Measurements from ENCODE around the gene YAE1. TPM values are rescaled to one million over a fixed set of nuclear protein-coding genes. Genes with fewer than 3 reads are reported as not detected.

YAE1 gene
- total and polyA plus RNA-seq, 2 experiments from 2014 or later: 29.6 to 36.3 TPM

DNA sequence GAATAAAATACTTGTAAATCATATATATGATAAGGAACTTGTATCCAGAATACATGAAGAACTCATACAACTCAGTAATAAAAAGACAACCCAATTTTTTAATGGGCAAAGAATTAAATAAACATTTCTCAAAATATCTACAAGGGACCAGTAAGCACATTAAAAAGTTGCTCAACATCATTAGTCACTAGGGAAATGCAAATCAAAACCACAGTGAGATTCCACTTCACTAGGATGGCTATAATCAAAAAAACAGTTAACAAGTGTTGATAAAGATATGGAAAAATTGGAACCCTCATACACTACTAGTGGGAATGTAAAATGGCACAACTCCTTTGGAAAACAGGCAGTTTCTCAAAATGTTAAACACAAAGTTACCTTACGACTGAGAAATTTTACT lies 40.3 kb upstream of the YAE1 start:
- H3K9me2 ChIP-seq (replicated peaks; ENCODE audit: insufficient read depth): no peaks in the 10 kb centered on the region
- H4K20me1 ChIP-seq (ENCODE audit: insufficient read depth, poor library complexity, severe bottlenecking): no peaks in the 10 kb centered on the region
- H3K4me2 ChIP-seq: no peak overlapping the region
- 100% methylated on average over 1 of the region's 1 CpG for WGBS (ENCODE audit: low lambda C conversion rate, missing lambda C conversion rate)
- no peak overlapping the region for H3K27ac ChIP-seq
- no peaks in the 10 kb centered on the region for H3K4me1 ChIP-seq (ENCODE audit: insufficient read depth)
- H2AFZ ChIP-seq: no peak overlapping the region
- no peaks in the 10 kb centered on the region for H3K36me3 ChIP-seq (replicated peaks; ENCODE audit: insufficient read depth, low read depth)
- no peak overlapping the region for H3K4me3 ChIP-seq
- no peak for TF ChIP-seq EZH2 (IDR thresholded peaks at IDR 0.05; ENCODE audit: borderline replicate concordance)
- no peaks in the 10 kb centered on the region for H3K27me3 ChIP-seq
- no peak for DNase-seq (ENCODE audit: low spot score)
- no peaks in the 10 kb centered on the region for H3K9me3 ChIP-seq (ENCODE audit: low read depth)
- H3K79me2 ChIP-seq: no peaks in the 10 kb centered on the region

DNA sequence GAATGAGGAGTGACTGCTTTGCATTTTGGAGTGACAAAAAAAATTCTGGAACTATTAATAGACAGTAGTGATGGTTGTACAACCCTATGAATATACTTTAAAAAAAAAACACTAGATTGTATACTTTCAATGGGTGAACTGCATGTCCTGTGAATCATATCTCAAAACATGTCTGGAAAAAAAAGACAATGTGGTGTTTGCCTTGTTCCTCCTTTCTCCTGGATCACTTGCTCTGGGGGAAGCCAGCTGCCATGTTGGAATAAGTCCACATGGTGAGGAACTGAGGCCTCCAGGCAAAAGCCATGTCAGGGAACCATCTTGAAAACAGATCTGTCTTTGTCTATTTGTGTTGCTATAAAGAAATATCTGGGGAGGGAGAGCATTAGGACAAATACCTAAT lies 39.5 kb upstream of the YAE1 start:
- Histone ChIP-seq H3K9me2 (replicated peaks; ENCODE audit: insufficient read depth) (no peaks in the 10 kb centered on the region), H3K4me1 (ENCODE audit: insufficient read depth) (no peaks in the 10 kb centered on the region), H2AFZ (no peak overlapping the region), H3K9me3 (ENCODE audit: low read depth) (no peaks in the 10 kb centered on the region), H3K4me3 (no peak overlapping the region), H4K20me1 (ENCODE audit: insufficient read depth, poor library complexity, severe bottlenecking) (no peaks in the 10 kb centered on the region), H3K27me3 (no peaks in the 10 kb centered on the region), H3K79me2 (no peaks in the 10 kb centered on the region), H3K4me2 (no peak overlapping the region), H3K27ac (no peak overlapping the region), H3K36me3 (replicated peaks; ENCODE audit: insufficient read depth, low read depth) (no peaks in the 10 kb centered on the region)
- DNase-seq (ENCODE audit: low spot score): no peak
- TF ChIP-seq EZH2phosphoT487 (IDR thresholded peaks at IDR 0.05; ENCODE audit: low read depth, severe bottlenecking, unreplicated experiment) (no peak), EZH2 (IDR thresholded peaks at IDR 0.05; ENCODE audit: borderline replicate concordance) (no peak)
- TF ChIP-seq, protein P1, sequence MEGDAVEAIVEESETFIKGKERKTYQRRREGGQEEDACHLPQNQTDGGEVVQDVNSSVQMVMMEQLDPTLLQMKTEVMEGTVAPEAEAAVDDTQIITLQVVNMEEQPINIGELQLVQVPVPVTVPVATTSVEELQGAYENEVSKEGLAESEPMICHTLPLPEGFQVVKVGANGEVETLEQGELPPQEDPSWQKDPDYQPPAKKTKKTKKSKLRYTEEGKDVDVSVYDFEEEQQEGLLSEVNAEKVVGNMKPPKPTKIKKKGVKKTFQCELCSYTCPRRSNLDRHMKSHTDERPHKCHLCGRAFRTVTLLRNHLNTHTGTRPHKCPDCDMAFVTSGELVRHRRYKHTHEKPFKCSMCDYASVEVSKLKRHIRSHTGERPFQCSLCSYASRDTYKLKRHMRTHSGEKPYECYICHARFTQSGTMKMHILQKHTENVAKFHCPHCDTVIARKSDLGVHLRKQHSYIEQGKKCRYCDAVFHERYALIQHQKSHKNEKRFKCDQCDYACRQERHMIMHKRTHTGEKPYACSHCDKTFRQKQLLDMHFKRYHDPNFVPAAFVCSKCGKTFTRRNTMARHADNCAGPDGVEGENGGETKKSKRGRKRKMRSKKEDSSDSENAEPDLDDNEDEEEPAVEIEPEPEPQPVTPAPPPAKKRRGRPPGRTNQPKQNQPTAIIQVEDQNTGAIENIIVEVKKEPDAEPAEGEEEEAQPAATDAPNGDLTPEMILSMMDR (IDR thresholded peaks at IDR 0.05; ENCODE audit: poor library complexity): no peak

DNA sequence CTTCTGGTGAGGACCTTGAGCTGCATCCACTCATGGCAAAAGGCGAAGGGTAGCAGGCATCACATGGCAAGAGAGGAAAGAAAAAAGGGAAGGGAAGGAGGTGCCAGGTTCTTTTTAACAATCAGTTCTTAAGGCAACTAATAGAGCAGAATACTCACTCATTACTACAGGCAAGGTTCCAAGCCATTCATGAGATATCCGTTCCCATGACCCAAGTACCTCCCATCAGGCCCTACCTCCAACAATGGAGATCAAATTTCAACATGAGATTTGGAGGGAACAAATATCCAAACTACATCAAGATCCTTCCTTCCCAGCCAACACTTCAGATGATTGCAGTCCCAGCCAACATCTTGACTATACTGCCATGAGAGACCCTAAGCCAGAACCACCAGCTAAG lies 38.9 kb upstream of the YAE1 start:
- Histone ChIP-seq H3K79me2 (no peaks in the 10 kb centered on the region), H3K4me2 (no peak overlapping the region), H4K20me1 (ENCODE audit: insufficient read depth, poor library complexity, severe bottlenecking) (no peaks in the 10 kb centered on the region), H3K4me3 (no peak overlapping the region), H3K9me3 (ENCODE audit: low read depth) (no peaks in the 10 kb centered on the region), H2AFZ (no peak overlapping the region), H3K9me2 (replicated peaks; ENCODE audit: insufficient read depth) (no peaks in the 10 kb centered on the region), H3K36me3 (replicated peaks; ENCODE audit: insufficient read depth, low read depth) (no peaks in the 10 kb centered on the region), H3K27me3 (no peaks in the 10 kb centered on the region), H3K27ac (no peak overlapping the region), H3K4me1 (ENCODE audit: insufficient read depth) (no peaks in the 10 kb centered on the region)
- WGBS (ENCODE audit: low lambda C conversion rate, missing lambda C conversion rate): 96% methylated on average over 2 of the region's 2 CpGs
- TF ChIP-seq, protein P1 (IDR thresholded peaks at IDR 0.05; ENCODE audit: poor library complexity): no peak
- TF ChIP-seq EZH2phosphoT487 (IDR thresholded peaks at IDR 0.05; ENCODE audit: low read depth, severe bottlenecking, unreplicated experiment) (no peak), EZH2 (IDR thresholded peaks at IDR 0.05; ENCODE audit: borderline replicate concordance) (no peak)
- no peak for DNase-seq (ENCODE audit: low spot score)

DNA sequence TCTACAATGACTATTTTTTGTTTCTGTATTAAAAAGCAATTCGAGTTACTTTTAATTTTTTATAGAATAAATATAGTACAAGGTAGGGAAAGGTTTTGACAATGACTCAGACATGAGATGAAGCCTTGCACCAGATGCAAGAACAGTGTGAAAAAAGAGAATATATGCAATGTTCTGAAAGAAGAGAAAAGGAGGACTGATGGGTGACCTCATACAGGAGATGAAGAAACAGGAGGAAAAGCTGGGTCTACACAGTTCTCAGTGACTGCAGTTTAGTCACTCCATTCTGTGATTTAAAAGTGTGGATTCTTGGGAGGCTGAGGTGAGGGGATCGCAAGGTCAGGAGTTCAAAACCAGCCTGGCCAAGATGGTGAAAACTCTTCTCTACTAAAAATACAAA lies 38.3 kb upstream of the YAE1 start:
- Histone ChIP-seq H3K4me2 (no peak overlapping the region), H3K27me3 (no peaks in the 10 kb centered on the region), H3K9me2 (replicated peaks; ENCODE audit: insufficient read depth) (no peaks in the 10 kb centered on the region), H3K4me3 (no peak overlapping the region), H3K79me2 (no peaks in the 10 kb centered on the region), H3K27ac (no peak overlapping the region), H3K4me1 (ENCODE audit: insufficient read depth) (no peaks in the 10 kb centered on the region), H4K20me1 (ENCODE audit: insufficient read depth, poor library complexity, severe bottlenecking) (no peaks in the 10 kb centered on the region), H3K36me3 (replicated peaks; ENCODE audit: insufficient read depth, low read depth) (no peaks in the 10 kb centered on the region), H3K9me3 (ENCODE audit: low read depth) (no peaks in the 10 kb centered on the region), H2AFZ (no peak overlapping the region)
- WGBS (ENCODE audit: low lambda C conversion rate, missing lambda C conversion rate): 97% methylated on average over 2 of the region's 2 CpGs
- DNase-seq (ENCODE audit: low spot score): no peak
- TF ChIP-seq EZH2phosphoT487 (IDR thresholded peaks at IDR 0.05; ENCODE audit: low read depth, severe bottlenecking, unreplicated experiment): no peak
- TF ChIP-seq, protein P1 (IDR thresholded peaks at IDR 0.05; ENCODE audit: poor library complexity): no peak
- no peak for TF ChIP-seq EZH2 (IDR thresholded peaks at IDR 0.05; ENCODE audit: borderline replicate concordance)
